A673 (cell line): Measurements from ENCODE around the gene UMAD1. TPM values are rescaled to one million over a fixed set of nuclear protein-coding genes. Genes with fewer than 3 reads are reported as not detected.

Experiments
- BruUV-seq: library from RNA; stranded (reverse); fragments of 400-500 nt; replicated peaks from 2 replicates; lab custom pipeline; 2021; lab: Mats Ljungman, UMichigan
- CTCF ChIA-PET: fragments of 300-600 bp; sonication (Branson Sonifier 250); formaldehyde crosslinking; loops from one replicate; lab custom pipeline; 2022; ENCODE audit warnings: antibody characterized with exemption; lab: Charles Lee
- POLR2A ChIA-PET: fragments of 300-600 bp; sonication (Branson Sonifier 250); formaldehyde crosslinking; loops from one replicate; lab custom pipeline; 2022; ENCODE audit warnings: antibody characterized with exemption; ENCODE audit not compliant: low non-redundant PET; lab: Charles Lee
- DNase-seq: peaks from one replicate; pipeline ENCODE4 v3.0.0-alpha.2; 2015; ENCODE audit warnings: low spot score
- H3K27ac ChIP-seq: fragments of 200-600 bp; sonication (generic); 2 replicates; pipeline ENCODE4 v1.5.1; 2016; ENCODE audit warnings: mixed run types, low read depth, mild to moderate bottlenecking, mixed read lengths, antibody characterized with exemption, low read length; ENCODE audit not compliant: poor library complexity, severe bottlenecking
- H3K27me3 ChIP-seq: fragments of 200-600 bp; sonication (generic); replicated peaks from 2 replicates; pipeline ENCODE4 v1.6.1; 2017; ENCODE audit warnings: mixed run types, low read depth, mild to moderate bottlenecking, mixed read lengths, antibody characterized with exemption, low read length; ENCODE audit not compliant: insufficient read depth, poor library complexity
- H3K36me3 ChIP-seq: fragments of 200-600 bp; sonication (generic); 2 replicates; pipeline ENCODE4 v1.6.1; 2016; ENCODE audit warnings: mixed run types, mild to moderate bottlenecking, mixed read lengths, antibody characterized with exemption, low read length; ENCODE audit not compliant: insufficient read depth, poor library complexity, severe bottlenecking
- H3K4me1 ChIP-seq: fragments of 200-600 bp; sonication (generic); 2 replicates; pipeline ENCODE4 v1.6.1; 2017; ENCODE audit warnings: mixed run types, mild to moderate bottlenecking, mixed read lengths, antibody characterized with exemption, low read length; ENCODE audit not compliant: insufficient read depth, poor library complexity, severe bottlenecking
- H3K4me3 ChIP-seq: fragments of 200-600 bp; sonication (generic); 2 replicates; pipeline ENCODE4 v1.5.1; 2016; ENCODE audit warnings: low read depth, mixed run types, mild to moderate bottlenecking, mixed read lengths, low read length; ENCODE audit not compliant: poor library complexity, severe bottlenecking
- H3K9me3 ChIP-seq: fragments of 200-600 bp; sonication (generic); 2 replicates; pipeline ENCODE4 v1.6.1; 2016; ENCODE audit warnings: mixed run types, low read depth, mild to moderate bottlenecking, mixed read lengths, antibody characterized with exemption, low read length; ENCODE audit not compliant: poor library complexity, severe bottlenecking
- EZH2 ChIP-seq: fragments of 200-600 bp; sonication (generic); IDR thresholded peaks from 2 replicates; pipeline ENCODE4 v1.6.1; 2017; ENCODE audit warnings: borderline replicate concordance, low read depth, mild to moderate bottlenecking, mixed read lengths, antibody characterized with exemption, low read length; ENCODE audit not compliant: poor library complexity, severe bottlenecking
- intact Hi-C: fragments of 100-400 bp; cut with micrococcal nuclease; formaldehyde crosslinking; loops from one replicate; pipeline ENCODE4 v1.10.0; 2022; ENCODE audit not compliant: unreplicated experiment
- total RNA-seq: library from RNA; stranded (reverse); gene quantifications from 2 replicates; pipeline ENCODE4 v1.2.3, GENCODE V29; 2021
- TF ChIP-seq, protein P1 (sequence below): fragments of 300-800, 200-600 bp; sonication (generic); conservative IDR thresholded peaks from 2 replicates; pipeline ENCODE4 v1.5.1; 2017; ENCODE audit warnings: low read depth, mild to moderate bottlenecking, antibody characterized with exemption, low read length, moderate library complexity, mixed read lengths

Gene UMAD1
- total RNA-seq, 1 experiment from 2014 or later: 13.5 TPM

GRCh38 chr7:7858559-7858958 is 218.0 kb downstream of the UMAD1 start:
- Histone ChIP-seq H3K27me3 (no peaks in the 10 kb centered on the region), H3K27ac (no peak overlapping the region), H3K36me3 (no peaks in the 10 kb centered on the region), H3K4me3 (no peak overlapping the region), H3K4me1 (no peaks in the 10 kb centered on the region), H3K9me3 (peaks cover 8% of the 10 kb centered on the region)
- no TSS peak for BruUV-seq
- TF ChIP-seq, protein P1, sequence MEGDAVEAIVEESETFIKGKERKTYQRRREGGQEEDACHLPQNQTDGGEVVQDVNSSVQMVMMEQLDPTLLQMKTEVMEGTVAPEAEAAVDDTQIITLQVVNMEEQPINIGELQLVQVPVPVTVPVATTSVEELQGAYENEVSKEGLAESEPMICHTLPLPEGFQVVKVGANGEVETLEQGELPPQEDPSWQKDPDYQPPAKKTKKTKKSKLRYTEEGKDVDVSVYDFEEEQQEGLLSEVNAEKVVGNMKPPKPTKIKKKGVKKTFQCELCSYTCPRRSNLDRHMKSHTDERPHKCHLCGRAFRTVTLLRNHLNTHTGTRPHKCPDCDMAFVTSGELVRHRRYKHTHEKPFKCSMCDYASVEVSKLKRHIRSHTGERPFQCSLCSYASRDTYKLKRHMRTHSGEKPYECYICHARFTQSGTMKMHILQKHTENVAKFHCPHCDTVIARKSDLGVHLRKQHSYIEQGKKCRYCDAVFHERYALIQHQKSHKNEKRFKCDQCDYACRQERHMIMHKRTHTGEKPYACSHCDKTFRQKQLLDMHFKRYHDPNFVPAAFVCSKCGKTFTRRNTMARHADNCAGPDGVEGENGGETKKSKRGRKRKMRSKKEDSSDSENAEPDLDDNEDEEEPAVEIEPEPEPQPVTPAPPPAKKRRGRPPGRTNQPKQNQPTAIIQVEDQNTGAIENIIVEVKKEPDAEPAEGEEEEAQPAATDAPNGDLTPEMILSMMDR: no peak
- TF ChIP-seq EZH2: no peak
- no peak for DNase-seq
- CTCF ChIA-PET: no interaction called here
- POLR2A ChIA-PET: no interaction called here
- intact Hi-C loops: no loop called here

DNA sequence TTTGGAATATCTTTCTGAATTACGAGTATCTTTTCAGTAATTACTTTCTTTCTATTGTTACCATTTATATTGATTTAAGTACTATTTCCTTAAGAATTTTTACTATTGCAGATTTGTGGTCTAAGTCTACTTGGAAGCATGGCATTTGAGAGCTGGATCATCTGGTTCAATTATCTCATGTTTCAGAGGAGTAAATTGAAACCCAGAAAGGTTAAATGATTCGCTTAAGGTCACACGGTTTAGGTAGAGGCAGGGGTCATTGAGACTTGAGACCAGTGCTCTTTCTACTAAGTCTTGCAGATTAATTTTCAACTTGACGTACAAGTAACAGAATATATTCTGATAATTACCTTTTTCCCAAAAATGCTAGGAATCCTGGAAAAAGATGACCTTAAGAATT is 218.9 kb downstream of the UMAD1 start:
- ChIA-PET CTCF (no interaction called here), POLR2A (no interaction called here)
- Histone ChIP-seq H3K9me3 (peaks cover 8% of the 10 kb centered on the region), H3K27me3 (no peaks in the 10 kb centered on the region), H3K4me3 (no peak overlapping the region), H3K4me1 (no peaks in the 10 kb centered on the region), H3K36me3 (no peaks in the 10 kb centered on the region), H3K27ac (no peak overlapping the region)
- BruUV-seq: no TSS peak
- DNase-seq: no peak
- TF ChIP-seq EZH2: no peak
- TF ChIP-seq, protein P1: no peak
- intact Hi-C loops: no loop called here

DNA sequence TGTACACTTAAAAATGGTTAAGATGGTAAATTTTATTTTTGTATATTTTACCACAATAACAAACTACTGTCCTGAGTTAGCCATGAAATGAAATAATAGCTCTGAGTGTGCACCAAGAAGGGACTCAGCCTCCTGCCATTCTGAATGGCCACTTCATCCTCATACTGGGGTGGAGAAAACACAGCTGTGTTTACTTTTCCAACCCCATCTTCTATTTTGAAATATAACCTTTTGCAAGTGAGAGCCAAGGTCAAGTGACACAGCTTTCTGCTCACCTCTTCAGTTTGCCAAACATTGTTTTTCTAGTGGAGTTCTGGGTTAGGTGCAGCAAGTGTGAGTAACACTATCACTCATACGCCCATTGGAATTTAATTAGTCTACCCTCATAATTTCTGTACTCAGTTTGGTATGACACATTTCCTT is 220.7 kb downstream of the UMAD1 start:
- BruUV-seq: no TSS peak
- DNase-seq: no peak
- H3K9me3 ChIP-seq: no peaks in the 10 kb centered on the region
- intact Hi-C loops: no loop called here
- no peaks in the 10 kb centered on the region for H3K27me3 ChIP-seq
- H3K4me3 ChIP-seq: no peak overlapping the region
- H3K27ac ChIP-seq: no peak overlapping the region
- CTCF ChIA-PET: no interaction called here
- TF ChIP-seq, protein P1: no peak
- no peak for TF ChIP-seq EZH2
- H3K4me1 ChIP-seq: no peaks in the 10 kb centered on the region
- no peaks in the 10 kb centered on the region for H3K36me3 ChIP-seq
- POLR2A ChIA-PET: no interaction called here
